ENCODE results near the gene TMEM120B.

- TF ChIP-seq, protein P1, sequence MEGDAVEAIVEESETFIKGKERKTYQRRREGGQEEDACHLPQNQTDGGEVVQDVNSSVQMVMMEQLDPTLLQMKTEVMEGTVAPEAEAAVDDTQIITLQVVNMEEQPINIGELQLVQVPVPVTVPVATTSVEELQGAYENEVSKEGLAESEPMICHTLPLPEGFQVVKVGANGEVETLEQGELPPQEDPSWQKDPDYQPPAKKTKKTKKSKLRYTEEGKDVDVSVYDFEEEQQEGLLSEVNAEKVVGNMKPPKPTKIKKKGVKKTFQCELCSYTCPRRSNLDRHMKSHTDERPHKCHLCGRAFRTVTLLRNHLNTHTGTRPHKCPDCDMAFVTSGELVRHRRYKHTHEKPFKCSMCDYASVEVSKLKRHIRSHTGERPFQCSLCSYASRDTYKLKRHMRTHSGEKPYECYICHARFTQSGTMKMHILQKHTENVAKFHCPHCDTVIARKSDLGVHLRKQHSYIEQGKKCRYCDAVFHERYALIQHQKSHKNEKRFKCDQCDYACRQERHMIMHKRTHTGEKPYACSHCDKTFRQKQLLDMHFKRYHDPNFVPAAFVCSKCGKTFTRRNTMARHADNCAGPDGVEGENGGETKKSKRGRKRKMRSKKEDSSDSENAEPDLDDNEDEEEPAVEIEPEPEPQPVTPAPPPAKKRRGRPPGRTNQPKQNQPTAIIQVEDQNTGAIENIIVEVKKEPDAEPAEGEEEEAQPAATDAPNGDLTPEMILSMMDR (IDR thresholded peaks at IDR 0.05): no peak
- no peak for TF ChIP-seq POLR2A (IDR thresholded peaks at IDR 0.05)
Measured at GRCh38 chr12:121717041-121717699, 4.6 kb downstream of the TMEM120B start.
